GM12874 (cell line): ENCODE results near the gene ATP7A.

Experiments used
- TF ChIP-seq, protein P1 (sequence below): IDR thresholded peaks from 2 replicates; pipeline ENCODE4 v1.5.1; 2011; ENCODE audit warnings: low read depth, mild to moderate bottlenecking, control low read depth, low read length, moderate library complexity; ENCODE audit not compliant: insufficient read depth

ATP7A gene

DNA sequence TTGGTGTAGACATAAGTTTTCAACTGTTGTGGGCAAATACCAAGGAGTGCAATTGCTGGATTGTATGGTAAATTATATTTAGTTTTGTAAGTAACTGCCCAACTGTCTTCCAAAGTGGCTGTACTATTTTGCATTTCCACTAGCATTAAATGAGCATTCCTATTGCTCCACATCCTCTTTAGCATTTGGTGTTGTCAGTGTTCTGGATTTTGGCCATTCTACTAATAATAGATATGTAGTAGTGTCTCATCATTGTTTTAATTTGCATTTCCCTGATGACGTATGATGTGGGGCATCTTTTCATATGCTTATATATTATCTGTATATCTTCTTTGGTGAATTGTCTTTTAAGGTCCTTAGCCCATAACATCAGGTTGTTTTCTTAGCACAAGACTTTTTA, 41.7 kb downstream of the ATP7A start:
- TF ChIP-seq, protein P1, sequence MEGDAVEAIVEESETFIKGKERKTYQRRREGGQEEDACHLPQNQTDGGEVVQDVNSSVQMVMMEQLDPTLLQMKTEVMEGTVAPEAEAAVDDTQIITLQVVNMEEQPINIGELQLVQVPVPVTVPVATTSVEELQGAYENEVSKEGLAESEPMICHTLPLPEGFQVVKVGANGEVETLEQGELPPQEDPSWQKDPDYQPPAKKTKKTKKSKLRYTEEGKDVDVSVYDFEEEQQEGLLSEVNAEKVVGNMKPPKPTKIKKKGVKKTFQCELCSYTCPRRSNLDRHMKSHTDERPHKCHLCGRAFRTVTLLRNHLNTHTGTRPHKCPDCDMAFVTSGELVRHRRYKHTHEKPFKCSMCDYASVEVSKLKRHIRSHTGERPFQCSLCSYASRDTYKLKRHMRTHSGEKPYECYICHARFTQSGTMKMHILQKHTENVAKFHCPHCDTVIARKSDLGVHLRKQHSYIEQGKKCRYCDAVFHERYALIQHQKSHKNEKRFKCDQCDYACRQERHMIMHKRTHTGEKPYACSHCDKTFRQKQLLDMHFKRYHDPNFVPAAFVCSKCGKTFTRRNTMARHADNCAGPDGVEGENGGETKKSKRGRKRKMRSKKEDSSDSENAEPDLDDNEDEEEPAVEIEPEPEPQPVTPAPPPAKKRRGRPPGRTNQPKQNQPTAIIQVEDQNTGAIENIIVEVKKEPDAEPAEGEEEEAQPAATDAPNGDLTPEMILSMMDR: no peak

GRCh38 chrX:77953302-77953701, 42.8 kb downstream of the ATP7A start:
- TF ChIP-seq, protein P1: no peak

DNA sequence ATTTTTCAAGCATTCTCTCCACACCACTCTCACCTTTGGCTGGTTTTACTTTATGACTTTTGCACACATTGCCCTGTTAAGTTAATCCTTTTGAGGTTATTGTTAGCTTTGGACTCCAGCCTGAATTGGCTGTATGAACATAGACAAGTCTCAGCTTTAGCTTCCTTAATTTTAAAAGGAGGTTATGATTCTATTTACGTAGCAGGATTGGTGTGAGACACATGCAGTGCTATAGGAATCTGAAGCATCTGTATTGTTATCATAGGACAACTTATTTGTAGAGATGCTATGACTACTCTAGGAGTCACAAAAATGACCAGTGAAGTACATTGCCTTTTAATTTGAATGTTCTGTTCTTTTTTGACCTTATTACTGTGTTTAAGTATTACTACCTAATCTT, 43.2 kb downstream of the ATP7A start:
- TF ChIP-seq, protein P1: no peak

GRCh38 chrX:77960567-77960966, 50.1 kb downstream of the ATP7A start:
- TF ChIP-seq, protein P1: no peak

DNA sequence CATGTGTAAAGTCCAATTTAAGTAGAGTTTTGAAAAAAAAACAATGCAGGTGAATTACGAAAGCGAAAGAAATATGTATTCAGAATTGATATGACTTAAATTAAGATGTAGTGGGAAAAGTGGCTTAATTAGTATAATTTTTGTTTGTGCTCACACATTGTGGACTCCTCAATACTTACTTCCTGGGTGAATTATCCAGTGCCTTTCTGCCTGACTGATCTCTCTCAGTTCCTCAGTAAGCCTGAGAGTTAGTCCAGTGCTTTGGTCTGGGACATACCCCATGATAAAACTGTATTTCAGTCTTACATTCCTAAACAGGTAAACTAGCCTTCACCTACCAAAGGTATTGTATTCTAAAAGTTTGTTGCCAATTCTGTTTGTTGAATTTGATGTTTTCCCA, 50.6 kb downstream of the ATP7A start:
- TF ChIP-seq, protein P1: no peak

- TF ChIP-seq, protein P1: no peak
Measured at GRCh38 chrX:77962068-77962902, 51.8 kb downstream of the ATP7A start.

GRCh38 chrX:77966361-77966760, 55.9 kb downstream of the ATP7A start:
- TF ChIP-seq, protein P1: no peak
